DOHH2 (cell line): ENCODE results near the gene SIK3.

Source experiments
- CTCF ChIP-seq: fragments of 200-600 bp; sonication (generic); IDR thresholded peaks from one replicate; pipeline ENCODE4 v1.5.1; 2014; ENCODE audit warnings: antibody characterized with exemption, mild to moderate bottlenecking, low read depth, low read length; ENCODE audit not compliant: poor library complexity, severe bottlenecking
- EZH2phosphoT487 ChIP-seq: fragments of 200-600 bp; sonication (generic); IDR thresholded peaks from 2 replicates; pipeline ENCODE4 v1.6.1; 2017; ENCODE audit warnings: borderline replicate concordance, mild to moderate bottlenecking, antibody characterized with exemption, low read length, moderate library complexity, mixed read lengths

- TF ChIP-seq CTCF (no peak), EZH2phosphoT487 (no peak)
Observed at GRCh38 chr11:116842909-116843308, 255.3 kb downstream of the SIK3 start.
